GM03348 (cell line): Measurements from ENCODE around the gene SOX4.
A peak's percentile ranks its signal among the peaks of the same experiment; 100 is the strongest.
"Not testable (repeated sequence)": the region's sequence is repeated elsewhere in the genome, so short reads cannot be mapped to it uniquely, and the experiment has no call there.

Source experiments
- DNase-seq: peaks from one replicate; pipeline ENCODE4 v3.0.0; 2012; ENCODE audit warnings: low spot score

SOX4 gene

DNA sequence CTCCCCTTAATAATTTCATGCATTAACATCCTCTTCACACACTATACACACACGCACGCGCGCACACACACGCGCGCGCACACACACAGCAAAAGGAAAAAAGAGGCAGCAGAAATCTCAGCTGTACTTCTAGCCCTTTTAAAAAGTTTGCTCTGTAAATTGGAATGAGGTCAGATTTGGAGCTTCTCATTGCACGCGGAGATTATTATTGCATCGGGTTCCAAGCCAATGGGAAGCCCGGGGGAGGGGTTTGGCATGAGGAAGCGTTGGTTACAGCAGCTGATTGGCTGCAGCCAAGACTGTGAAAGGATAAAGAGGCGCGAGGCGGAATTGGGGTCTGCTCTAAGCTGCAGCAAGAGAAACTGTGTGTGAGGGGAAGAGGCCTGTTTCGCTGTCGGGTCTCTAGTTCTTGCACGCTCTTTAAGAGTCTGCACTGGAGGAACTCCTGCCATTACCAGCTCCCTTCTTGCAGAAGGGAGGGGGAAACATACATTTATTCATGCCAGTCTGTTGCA, at the start of gene SOX4:
Gene SOX4, plus strand, starts transcription at position 340 of the 515 bp plus-strand sequence. CDS start 784 bp downstream, outside the sequence.
- peak; percentile 95 for DNase-seq

- not testable (repeated sequence) for DNase-seq
Observed at GRCh38 chr6:21552286-21552685, 41.3 kb upstream of the SOX4 start.

- DNase-seq, result no peak
Observed at GRCh38 chr6:21554286-21554685, 39.3 kb upstream of the SOX4 start.

- no peak for DNase-seq
Observed at GRCh38 chr6:21555197-21555596, 38.4 kb upstream of the SOX4 start.

DNA sequence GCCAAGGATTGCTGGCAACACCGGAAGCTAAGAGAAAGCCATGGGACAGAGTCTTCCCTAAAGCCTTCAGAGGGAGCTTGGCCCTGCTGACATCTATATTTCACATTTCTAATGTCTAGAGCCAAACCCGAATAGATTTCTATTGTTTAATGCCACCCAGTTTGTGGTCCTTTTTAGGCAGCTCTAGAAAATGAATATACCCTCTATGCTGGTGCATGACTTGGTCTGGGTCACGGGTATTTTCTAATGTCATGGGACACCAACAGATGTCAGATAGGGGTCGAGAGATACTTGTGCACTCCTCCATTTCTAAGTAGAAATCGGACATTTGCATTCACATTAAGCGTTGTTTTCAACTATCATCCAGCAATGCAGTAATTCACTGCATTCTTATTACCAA, 37.0 kb upstream of the SOX4 start:
- DNase-seq, result no peak

GRCh38 chr6:21556968-21557721, 36.4 kb upstream of the SOX4 start:
- no peak for DNase-seq

DNA sequence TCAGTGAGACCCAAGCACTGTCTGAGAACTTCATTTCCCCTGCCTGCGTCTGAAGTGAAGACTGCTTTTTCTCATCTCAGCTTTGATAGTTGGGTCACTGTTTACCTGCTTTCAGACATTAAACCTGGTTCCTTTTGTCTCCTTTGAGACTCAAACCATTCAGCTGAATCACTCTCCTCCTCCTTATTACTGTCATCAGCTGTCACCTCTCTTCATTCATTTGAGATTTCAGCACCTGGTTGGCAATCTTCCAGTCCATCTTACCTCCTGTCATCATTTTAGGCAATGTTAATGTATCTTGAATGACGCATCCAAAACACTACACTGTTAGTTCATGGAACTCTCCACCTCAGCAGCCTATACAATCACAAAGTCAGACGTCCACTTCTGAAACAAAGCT, 34.3 kb upstream of the SOX4 start:
- DNase-seq, result no peak

DNA sequence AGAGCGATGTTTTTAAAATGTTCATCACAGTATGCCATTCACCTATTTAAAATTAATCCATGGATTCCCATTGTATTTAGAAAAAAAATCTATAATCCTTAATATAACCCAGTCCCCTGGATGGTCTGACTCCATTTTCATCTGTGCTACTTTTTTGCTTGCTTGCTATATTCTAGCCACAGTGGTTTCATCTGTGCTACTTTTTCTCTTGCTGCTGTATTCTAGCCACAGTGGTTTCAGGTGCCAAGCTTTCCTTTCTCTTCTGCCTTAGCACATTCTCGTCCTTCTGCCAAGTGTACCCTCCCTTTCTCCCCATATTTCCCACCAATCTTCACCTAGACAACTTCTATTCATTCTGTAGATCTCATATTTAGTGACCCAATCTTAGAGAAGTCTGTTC, 33.3 kb upstream of the SOX4 start:
- DNase-seq, result no peak

- DNase-seq, result no peak
Observed at GRCh38 chr6:21565431-21565830, 28.1 kb upstream of the SOX4 start.

DNA sequence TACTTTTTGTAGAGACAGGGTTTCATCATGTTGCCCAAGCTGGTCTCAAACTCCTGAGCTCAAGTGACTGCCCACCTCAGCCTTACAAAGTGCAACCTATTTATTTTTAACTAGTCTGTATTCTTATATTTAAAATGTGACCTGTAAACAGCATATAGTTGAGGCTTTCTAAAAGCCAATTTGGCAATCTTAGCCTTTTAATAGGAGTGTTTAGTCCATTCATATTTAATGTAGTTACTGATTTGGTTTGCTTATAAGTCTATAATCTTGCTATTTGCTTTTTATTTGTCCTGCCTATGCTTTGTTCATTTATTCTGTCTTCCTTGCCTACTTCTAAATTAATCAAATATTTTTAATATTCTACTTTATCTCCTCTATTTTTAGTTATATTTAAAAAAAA, 15.0 kb upstream of the SOX4 start:
- DNase-seq, result no peak

GRCh38 chr6:21582651-21583050, 10.9 kb upstream of the SOX4 start:
- DNase-seq, result no peak

DNA sequence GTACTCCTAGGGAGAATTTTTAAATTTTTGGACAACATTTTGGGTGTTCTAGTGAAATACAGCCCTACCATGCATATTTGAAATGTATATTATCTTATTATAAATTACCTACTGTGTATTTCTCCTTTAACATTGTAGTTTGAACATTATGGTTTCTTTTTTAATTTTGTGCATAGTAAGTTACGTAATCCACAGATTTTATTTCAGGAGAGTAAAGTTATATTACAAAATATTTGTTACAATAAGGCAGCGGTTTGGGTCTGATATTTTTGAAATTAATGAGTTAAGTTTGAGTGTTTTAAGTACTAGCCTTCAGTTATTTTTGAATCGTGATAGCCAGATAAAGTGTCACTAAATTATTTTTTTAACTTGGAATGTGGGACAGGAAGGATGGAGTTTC, 7.3 kb upstream of the SOX4 start:
- DNase-seq, result no peak

GRCh38 chr6:21586740-21587178, 6.8 kb upstream of the SOX4 start:
- DNase-seq, result no peak

- DNase-seq, result peak; percentile 73
Observed at GRCh38 chr6:21587179-21587960, 6.2 kb upstream of the SOX4 start.

DNA sequence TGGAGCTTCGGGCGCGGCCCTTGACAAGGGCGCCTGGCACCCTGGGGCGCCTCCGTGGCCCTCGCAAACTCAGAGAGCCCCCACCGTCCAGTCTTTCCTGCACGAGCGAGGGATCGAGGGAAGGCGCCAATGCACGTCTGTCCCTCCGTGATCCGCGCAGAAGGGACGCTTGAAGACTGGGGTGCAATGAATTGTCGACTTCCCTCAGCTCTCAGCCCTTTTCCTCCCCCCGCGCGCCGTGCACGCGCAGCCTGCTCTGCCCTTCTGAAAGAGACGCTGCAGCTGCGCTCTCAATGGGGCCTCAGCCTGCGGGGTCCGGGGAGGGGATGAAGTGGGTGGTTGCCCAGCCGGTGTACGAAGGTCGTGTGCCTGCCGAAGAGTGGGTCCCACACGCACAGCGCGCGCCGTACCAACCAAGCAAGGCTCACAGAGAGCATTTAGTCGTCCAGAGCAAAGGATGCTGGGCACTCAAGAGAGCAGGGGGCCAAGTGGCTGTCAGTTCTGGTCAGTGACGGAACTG, 5.5 kb upstream of the SOX4 start:
- DNase-seq, result peak; percentile 43

DNA sequence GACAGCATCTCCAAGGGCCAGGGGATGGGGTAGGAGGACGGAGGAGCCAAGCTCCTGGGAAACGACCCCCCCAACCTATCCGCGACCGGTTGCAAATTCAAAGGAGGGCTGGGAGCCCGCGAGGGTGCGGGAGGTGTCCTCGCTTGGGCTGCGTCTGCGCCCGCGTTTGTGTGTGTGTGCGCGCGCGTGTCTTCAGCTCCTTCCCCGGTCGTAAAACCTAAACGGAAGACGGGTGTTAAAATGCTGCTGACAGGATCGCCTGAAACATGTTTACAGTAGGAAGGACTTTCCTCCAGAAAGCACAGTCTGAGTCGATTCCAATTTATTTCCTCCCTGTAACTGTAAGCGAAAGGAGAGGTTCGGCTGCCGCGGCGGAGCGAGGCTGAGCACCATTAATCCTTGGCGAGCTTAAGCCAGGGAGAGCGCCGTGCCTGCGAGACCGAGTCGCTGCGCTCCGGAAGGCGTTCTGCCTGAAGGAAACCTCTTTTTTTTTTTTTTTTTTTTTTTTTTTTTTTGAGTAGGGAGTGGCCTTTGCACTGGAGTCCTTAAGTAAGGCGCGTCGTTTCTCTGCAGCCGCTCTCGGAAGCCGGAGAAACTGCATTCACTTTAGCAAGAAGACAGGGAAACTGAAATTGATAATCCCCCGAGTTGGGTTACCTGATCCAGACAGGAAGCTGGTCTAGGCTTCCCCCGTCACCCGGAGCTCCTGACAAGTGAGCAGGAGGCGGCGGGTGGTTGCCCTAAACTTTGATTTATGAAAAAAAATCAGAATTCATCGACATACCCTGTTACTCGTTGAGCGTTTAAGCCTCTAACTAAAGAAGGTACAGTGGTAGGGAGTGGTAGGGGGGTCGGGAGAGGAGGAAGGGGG, 4.8 kb upstream of the SOX4 start:
- DNase-seq, result peak; percentile 80

- DNase-seq, result peak; percentile 88
Observed at GRCh38 chr6:21589352-21590345, 3.9 kb upstream of the SOX4 start.

GRCh38 chr6:21590346-21590745, 3.2 kb upstream of the SOX4 start:
- DNase-seq, result no peak

DNA sequence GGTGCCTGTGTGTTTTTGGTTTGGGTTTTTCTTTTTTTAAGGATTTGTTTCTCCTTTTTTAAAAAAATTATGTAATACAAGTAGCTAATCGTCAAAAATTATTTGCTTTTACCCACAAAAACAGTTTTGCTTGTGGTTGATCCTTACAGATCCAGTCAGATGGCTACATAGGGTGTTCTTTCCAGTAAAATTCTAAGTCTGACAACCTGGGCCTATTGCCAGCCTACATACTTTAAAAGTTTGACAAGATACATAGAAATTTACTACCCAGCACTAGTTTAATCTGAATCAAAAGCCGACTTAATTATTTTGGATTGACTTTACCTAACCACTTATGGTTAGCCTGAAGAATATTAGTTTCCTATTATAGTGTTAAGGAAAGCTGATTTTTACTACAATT, 2.1 kb upstream of the SOX4 start:
- DNase-seq, result no peak

GRCh38 chr6:21592953-21593352, 598 bp upstream of the SOX4 start:
- DNase-seq, result no peak
